BLaER1 (cell line): ENCODE measurements around the gene SORCS2.
"Not testable (repeated sequence)": the region's sequence is repeated elsewhere in the genome, so short reads cannot be mapped to it uniquely, and the experiment has no call there.

Experiments used
- H3K27ac ChIP-seq: shearing (Covaris generic); formaldehyde crosslinking; 2 replicates; pipeline ENCODE4 v1.8.1; 2022
- H3K27me3 ChIP-seq: shearing (Covaris generic); formaldehyde crosslinking; 2 replicates; pipeline ENCODE4 v1.8.1; 2022
- H3K36me3 ChIP-seq: shearing (Covaris generic); formaldehyde crosslinking; 2 replicates; pipeline ENCODE4 v1.8.1; 2022
- H3K4me1 ChIP-seq: shearing (Covaris generic); formaldehyde crosslinking; 2 replicates; pipeline ENCODE4 v1.8.1; 2022
- H3K4me2 ChIP-seq: shearing (Covaris generic); formaldehyde crosslinking; 2 replicates; pipeline ENCODE4 v1.8.1; 2022
- H3K4me3 ChIP-seq: shearing (Covaris generic); formaldehyde crosslinking; 2 replicates; pipeline ENCODE4 v1.8.1; 2022
- H3K9ac ChIP-seq: shearing (Covaris generic); formaldehyde crosslinking; 2 replicates; pipeline ENCODE4 v1.8.1; 2022
- H3K9me3 ChIP-seq: shearing (Covaris generic); formaldehyde crosslinking; 2 replicates; pipeline ENCODE4 v1.8.1; 2022
- H4K20me1 ChIP-seq: shearing (Covaris generic); formaldehyde crosslinking; 2 replicates; pipeline ENCODE4 v1.8.1; 2022
- Cebpa-rat ChIP-seq: shearing (Covaris generic); IDR thresholded peaks from 2 replicates; pipeline ENCODE4 v1.8.1; 2022

Gene SORCS2

GRCh38 chr4:7600247-7600646 is 407.9 kb downstream of the SORCS2 start:
- Histone ChIP-seq H3K27me3 (no peaks in the 10 kb centered on the region), H4K20me1 (peaks cover under 1% of the 10 kb centered on the region; the same call in 1 of the 2 replicates), H3K9me3 (peaks cover 35% of the 10 kb centered on the region), H3K4me3 (no peak overlapping the region), H3K4me1 (no peaks in the 10 kb centered on the region), H3K9ac (no peak overlapping the region), H3K27ac (no peak overlapping the region), H3K36me3 (peaks cover 13% of the 10 kb centered on the region; the same call in 1 of the 2 replicates), H3K4me2 (no peak overlapping the region)
- TF ChIP-seq Cebpa-rat: no peak

- not testable (repeated sequence) for H3K4me2 ChIP-seq, H3K27me3 ChIP-seq, H3K4me1 ChIP-seq, H3K9ac ChIP-seq, H4K20me1 ChIP-seq, H3K4me3 ChIP-seq, H3K27ac ChIP-seq
- Histone ChIP-seq H3K36me3 (peaks cover 18% of the 10 kb centered on the region; the same call in 1 of the 2 replicates), H3K9me3 (peaks cover 35% of the 10 kb centered on the region)
These were observed 409.8 kb downstream of the SORCS2 start for GRCh38 chr4:7602166-7602565.

GRCh38 chr4:7607156-7607910 is 415.0 kb downstream of the SORCS2 start:
- Histone ChIP-seq H3K27ac (peak overlapping the region; percentile 62), H3K4me3 (no peak overlapping the region), H4K20me1 (no peaks in the 10 kb centered on the region), H3K36me3 (peaks cover 16% of the 10 kb centered on the region; the same call in 1 of the 2 replicates), H3K4me1 (peaks cover 22% of the 10 kb centered on the region), H3K9ac (no peak overlapping the region), H3K9me3 (peaks cover 27% of the 10 kb centered on the region), H3K4me2 (peak overlapping the region; percentile 59), H3K27me3 (no peaks in the 10 kb centered on the region)
- TF ChIP-seq Cebpa-rat: no peak

DNA sequence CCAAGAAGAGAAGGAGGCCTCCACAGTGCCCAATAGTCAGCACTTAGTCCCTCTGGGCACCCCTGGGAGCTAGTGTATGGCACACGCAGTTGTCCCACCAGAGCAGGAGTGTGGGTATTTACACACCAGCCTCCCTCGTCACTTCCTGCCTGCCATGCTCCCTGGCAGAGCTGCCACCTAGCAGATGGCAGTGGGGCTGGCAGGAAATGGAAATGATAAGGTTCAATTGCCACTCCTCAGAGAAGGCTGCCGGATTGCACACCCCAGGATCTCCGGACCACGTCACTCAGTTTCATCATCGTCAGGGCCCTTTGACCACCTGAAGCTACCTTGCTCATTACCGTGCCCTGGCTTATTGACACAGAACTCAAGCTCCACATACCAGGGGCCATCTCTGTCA is 415.7 kb downstream of the SORCS2 start:
- peak overlapping the region; percentile 59 for H3K4me2 ChIP-seq
- H3K4me3 ChIP-seq: no peak overlapping the region
- peak overlapping the region; percentile 62 for H3K27ac ChIP-seq
- peaks cover 16% of the 10 kb centered on the region; the same call in 1 of the 2 replicates for H3K36me3 ChIP-seq
- no peak overlapping the region for H3K9ac ChIP-seq
- TF ChIP-seq Cebpa-rat: no peak
- no peaks in the 10 kb centered on the region for H4K20me1 ChIP-seq
- H3K4me1 ChIP-seq: peaks cover 30% of the 10 kb centered on the region
- H3K27me3 ChIP-seq: no peaks in the 10 kb centered on the region
- peaks cover 20% of the 10 kb centered on the region for H3K9me3 ChIP-seq

DNA sequence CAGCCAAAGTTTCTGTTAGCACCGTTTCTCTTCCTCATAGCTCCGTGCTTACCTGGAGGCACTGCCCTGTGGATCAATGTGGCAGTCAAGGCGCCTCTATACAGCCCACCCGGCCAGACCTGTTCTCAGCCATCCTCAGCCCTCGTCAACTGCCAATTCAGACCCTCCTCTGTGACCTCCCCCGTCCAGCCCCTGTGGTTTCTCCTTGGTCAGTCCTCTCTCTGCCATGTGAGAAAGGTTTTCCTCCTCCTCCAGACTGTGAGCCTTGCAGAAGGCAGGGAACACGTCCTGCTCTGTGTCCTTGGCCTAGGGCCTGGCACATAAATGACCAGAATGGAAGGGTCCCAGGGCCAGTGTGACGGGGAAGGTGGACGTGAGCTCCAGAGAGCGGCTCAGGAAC is 417.0 kb downstream of the SORCS2 start:
- peaks cover 10% of the 10 kb centered on the region for H3K9me3 ChIP-seq
- TF ChIP-seq Cebpa-rat: no peak
- peaks cover 16% of the 10 kb centered on the region; the same call in 1 of the 2 replicates for H3K36me3 ChIP-seq
- H3K4me2 ChIP-seq: no peak overlapping the region
- no peaks in the 10 kb centered on the region for H3K27me3 ChIP-seq
- H4K20me1 ChIP-seq: no peaks in the 10 kb centered on the region
- H3K27ac ChIP-seq: no peak overlapping the region
- peaks cover 38% of the 10 kb centered on the region for H3K4me1 ChIP-seq
- no peak overlapping the region for H3K9ac ChIP-seq
- no peak overlapping the region for H3K4me3 ChIP-seq

DNA sequence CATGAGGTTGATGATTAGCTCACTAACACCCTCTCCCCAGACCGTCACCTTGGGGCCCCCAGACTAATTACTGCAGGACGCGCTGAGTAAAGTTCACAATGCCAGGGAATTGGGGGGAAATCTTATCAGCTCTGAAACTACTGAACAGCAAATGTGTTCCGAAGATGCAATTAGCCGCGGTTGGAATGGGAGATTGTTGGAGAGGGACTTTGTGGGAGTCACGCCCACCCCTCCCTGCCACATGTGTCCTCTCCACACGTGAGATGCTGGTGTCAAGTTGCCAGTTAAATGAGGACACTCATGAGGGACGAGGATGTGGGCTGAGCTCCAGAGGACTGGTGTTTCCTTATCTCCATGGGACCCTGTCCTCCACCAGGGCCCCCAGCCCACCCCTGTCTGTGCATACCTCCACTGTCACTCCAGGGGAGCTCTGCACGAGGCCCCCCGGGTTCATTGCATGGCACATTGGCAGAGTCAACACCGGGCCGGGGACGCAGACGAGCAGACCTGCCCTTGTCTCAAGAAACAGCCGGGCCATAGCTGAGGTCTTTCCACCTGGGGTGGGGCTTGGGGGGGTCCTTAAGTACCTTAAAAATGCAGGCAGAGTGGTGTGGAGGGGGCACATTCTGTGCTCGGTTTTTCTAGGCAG is 417.8 kb downstream of the SORCS2 start:
- H3K4me1 ChIP-seq: peaks cover 38% of the 10 kb centered on the region
- H3K4me3 ChIP-seq: no peak overlapping the region
- no peak overlapping the region for H3K27ac ChIP-seq
- no peak for TF ChIP-seq Cebpa-rat
- no peaks in the 10 kb centered on the region for H4K20me1 ChIP-seq
- H3K36me3 ChIP-seq: peaks cover 12% of the 10 kb centered on the region; the same call in 1 of the 2 replicates
- H3K9me3 ChIP-seq: 0 out of 2 replicates have a peak, but pooled peaks cover 9% of the 10 kb centered on the region
- no peak overlapping the region for H3K4me2 ChIP-seq
- no peaks in the 10 kb centered on the region for H3K27me3 ChIP-seq
- H3K9ac ChIP-seq: no peak overlapping the region

DNA sequence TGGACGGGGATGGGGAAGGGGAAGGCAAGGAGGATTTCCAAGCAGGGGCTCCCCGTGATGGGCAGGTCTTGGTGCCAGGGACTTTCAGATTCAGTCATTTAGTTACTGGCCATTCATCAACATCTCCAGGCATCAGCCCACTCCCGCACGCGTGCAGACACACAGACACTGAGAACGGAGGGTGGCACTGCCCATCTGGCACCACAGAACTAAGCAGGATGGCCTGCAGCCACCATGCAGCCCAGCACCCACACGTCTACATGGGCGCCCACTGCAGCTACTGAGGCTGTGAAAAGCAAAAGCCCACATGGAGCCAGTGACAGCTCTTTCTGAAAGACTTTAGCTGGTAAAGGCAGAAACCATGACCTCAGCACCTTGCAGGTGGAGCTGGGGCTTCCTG is 418.5 kb downstream of the SORCS2 start:
- H3K27ac ChIP-seq: no peak overlapping the region
- no peak for TF ChIP-seq Cebpa-rat
- H4K20me1 ChIP-seq: no peaks in the 10 kb centered on the region
- no peak overlapping the region for H3K9ac ChIP-seq
- no peak overlapping the region for H3K4me3 ChIP-seq
- H3K9me3 ChIP-seq: 0 out of 2 replicates have a peak, but pooled peaks cover 9% of the 10 kb centered on the region
- H3K4me1 ChIP-seq: peaks cover 38% of the 10 kb centered on the region
- 0 out of 2 replicates have a peak, but pooled peaks cover 6% of the 10 kb centered on the region for H3K36me3 ChIP-seq
- H3K27me3 ChIP-seq: no peaks in the 10 kb centered on the region
- H3K4me2 ChIP-seq: no peak overlapping the region

DNA sequence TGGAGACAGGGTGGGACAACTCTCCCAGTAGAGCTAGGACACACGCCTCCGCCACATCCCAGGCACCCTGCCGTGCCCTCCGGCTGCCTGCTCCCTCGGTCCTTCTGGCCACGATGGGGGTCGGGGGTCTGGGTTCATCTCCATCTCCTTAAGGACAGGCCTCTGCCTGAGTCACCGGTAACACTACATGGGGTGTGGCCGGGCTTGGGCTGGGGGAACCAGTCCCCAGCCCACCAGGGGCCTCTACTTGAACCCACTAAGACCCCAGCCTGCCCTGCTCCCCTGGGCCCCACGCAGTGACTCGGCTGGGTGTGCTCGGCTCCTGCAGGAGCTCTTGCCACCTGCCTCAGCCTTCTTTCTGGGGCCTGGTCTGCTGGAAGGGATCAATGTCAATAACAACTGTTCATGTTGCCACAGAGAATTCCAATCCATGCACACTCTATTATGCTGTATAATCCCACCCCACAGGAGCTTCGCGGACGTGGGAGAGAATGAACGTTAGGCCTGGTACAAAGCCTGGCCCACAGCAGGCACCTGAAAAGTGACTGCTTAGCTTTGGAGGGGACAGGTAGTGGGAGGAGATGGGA is 420.1 kb downstream of the SORCS2 start:
- H3K9me3 ChIP-seq: 0 out of 2 replicates have a peak, but pooled peaks cover 9% of the 10 kb centered on the region
- H3K4me3 ChIP-seq: no peak overlapping the region
- H3K4me1 ChIP-seq: peaks cover 37% of the 10 kb centered on the region
- H3K4me2 ChIP-seq: peak overlapping the region; percentile 51
- no peak for TF ChIP-seq Cebpa-rat
- H3K27me3 ChIP-seq: no peaks in the 10 kb centered on the region
- peak overlapping the region; percentile 56 for H3K27ac ChIP-seq
- H3K36me3 ChIP-seq: 0 out of 2 replicates have a peak, but pooled peaks cover 6% of the 10 kb centered on the region
- no peaks in the 10 kb centered on the region for H4K20me1 ChIP-seq
- H3K9ac ChIP-seq: no peak overlapping the region

DNA sequence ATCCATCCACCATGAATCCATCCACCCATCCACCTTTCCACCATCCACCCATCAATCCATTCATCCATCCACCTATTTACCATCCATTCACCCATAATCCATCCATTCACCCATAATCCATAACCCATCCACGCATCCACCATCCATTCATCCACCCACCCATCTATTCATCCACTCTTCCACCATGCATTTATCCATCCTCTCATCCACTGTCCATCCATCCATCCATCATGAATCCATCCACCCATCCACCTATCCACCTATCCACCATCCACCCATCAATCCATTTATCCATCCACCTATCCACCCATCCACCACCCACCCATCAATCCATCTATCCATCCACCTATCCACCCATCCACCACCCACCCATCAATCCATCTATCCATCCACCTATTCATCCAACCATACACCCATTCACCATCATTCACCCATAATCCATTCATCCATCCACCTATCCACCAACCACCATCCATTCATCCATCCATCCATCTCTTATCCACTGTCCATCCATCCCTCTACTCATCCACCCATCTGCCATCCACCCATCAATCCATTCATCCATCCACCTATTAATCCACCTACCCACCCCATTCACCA is 422.1 kb downstream of the SORCS2 start:
- Histone ChIP-seq H3K36me3 (0 out of 2 replicates have a peak, but pooled peaks cover 6% of the 10 kb centered on the region), H3K4me3 (no peak overlapping the region), H4K20me1 (no peaks in the 10 kb centered on the region), H3K9me3 (0 out of 2 replicates have a peak, but pooled peaks cover 9% of the 10 kb centered on the region), H3K4me2 (no peak overlapping the region), H3K27me3 (no peaks in the 10 kb centered on the region), H3K4me1 (peaks cover 28% of the 10 kb centered on the region), H3K9ac (no peak overlapping the region), H3K27ac (no peak overlapping the region)
- TF ChIP-seq Cebpa-rat: no peak
